WTC11 (cell line): ENCODE data around the gene C5orf24. TPM values are rescaled to one million over a fixed set of nuclear protein-coding genes. Genes with fewer than 3 reads are reported as not detected.

Experiments
- ATAC-seq: fragments of 200-7000 bp; cut with Tn5 transposase; 2 replicates; pipeline ENCODE4 v1.10.0; 2021; ENCODE audit warnings: mild to moderate bottlenecking, moderate library complexity
- CTCF ChIA-PET: fragments of 300-600 bp; sonication (Branson Sonifier 250); formaldehyde crosslinking; loops from one replicate; lab custom pipeline; 2021; ENCODE audit warnings: antibody characterized with exemption; lab: Charles Lee
- POLR2A ChIA-PET: fragments of 350-600 bp; sonication (Branson Sonifier 250); formaldehyde crosslinking; loops from one replicate; lab custom pipeline; 2021; ENCODE audit warnings: antibody characterized with exemption; lab: Charles Lee
- DNase-seq: peaks from one replicate; pipeline ENCODE4 v3.0.0; 2021; ENCODE audit warnings: low spot score
- H3K27ac Mint-ChIP-seq: 2 replicates; pipeline ENCODE4 v1.8.0; 2021; ENCODE audit warnings: mixed read lengths
- H3K27me3 Mint-ChIP-seq: 2 replicates; pipeline ENCODE4 v1.8.0; 2021; ENCODE audit warnings: low read depth, mild to moderate bottlenecking, moderate library complexity, mixed read lengths
- H3K36me3 Mint-ChIP-seq: 2 replicates; pipeline ENCODE4 v1.8.0; 2021; ENCODE audit warnings: mixed read lengths
- H3K4me1 Mint-ChIP-seq: 2 replicates; pipeline ENCODE4 v1.8.0; 2022; ENCODE audit warnings: mixed read lengths
- H3K4me3 Mint-ChIP-seq: 2 replicates; pipeline ENCODE4 v1.8.0; 2021; ENCODE audit warnings: mild to moderate bottlenecking, moderate library complexity, mixed read lengths
- H3K9me3 Mint-ChIP-seq: 2 replicates; pipeline ENCODE4 v1.8.0; 2021; ENCODE audit warnings: mixed read lengths
- EMX1 ChIP-seq: fragments of 250-450 bp; sonication (Bioruptor Pico); IDR thresholded peaks from 2 replicates; pipeline ENCODE4 v1.8.0; 2021; ENCODE audit warnings: mild to moderate bottlenecking
- ESRRA ChIP-seq: sonication (generic); formaldehyde crosslinking; IDR thresholded peaks from 2 replicates; pipeline ENCODE4 v1.8.1; 2022; ENCODE audit warnings: mild to moderate bottlenecking, missing genetic modification reagents, borderline replicate concordance
- ETV6 ChIP-seq: sonication (generic); formaldehyde crosslinking; IDR thresholded peaks from 2 replicates; pipeline ENCODE4 v1.8.1; 2022; ENCODE audit warnings: mild to moderate bottlenecking, missing genetic modification reagents
- JAZF1 ChIP-seq: fragments of 250-450 bp; sonication (Bioruptor Pico); IDR thresholded peaks from 2 replicates; pipeline ENCODE4 v1.9.0; 2021; ENCODE audit warnings: moderate library complexity, mild to moderate bottlenecking, inconsistent platforms
- MYBL2 ChIP-seq: sonication (generic); formaldehyde crosslinking; IDR thresholded peaks from 2 replicates; pipeline ENCODE4 v1.8.1; 2023; ENCODE audit warnings: mild to moderate bottlenecking, moderate library complexity, missing genetic modification reagents
- NR2C2 ChIP-seq: sonication (generic); formaldehyde crosslinking; IDR thresholded peaks from 2 replicates; pipeline ENCODE4 v1.8.0; 2022; ENCODE audit warnings: mild to moderate bottlenecking, missing genetic modification reagents
- TCF7 ChIP-seq: sonication (generic); formaldehyde crosslinking; IDR thresholded peaks from 2 replicates; pipeline ENCODE4 v1.8.0; 2022; ENCODE audit warnings: mild to moderate bottlenecking, low read depth, missing genetic modification reagents, moderate library complexity
- TEAD1 ChIP-seq: sonication (generic); formaldehyde crosslinking; IDR thresholded peaks from 2 replicates; pipeline ENCODE4 v1.8.0; 2022; ENCODE audit warnings: mild to moderate bottlenecking, missing genetic modification reagents
- TEAD4 ChIP-seq: sonication (generic); formaldehyde crosslinking; IDR thresholded peaks from 2 replicates; pipeline ENCODE4 v1.8.0; 2022; ENCODE audit warnings: mild to moderate bottlenecking, missing genetic modification reagents
- ZBTB21 ChIP-seq: sonication (generic); formaldehyde crosslinking; IDR thresholded peaks from 2 replicates; pipeline ENCODE4 v1.8.1; 2023; ENCODE audit warnings: mild to moderate bottlenecking, missing genetic modification reagents, borderline replicate concordance
- ZNF121 ChIP-seq: sonication (generic); formaldehyde crosslinking; IDR thresholded peaks from 2 replicates; pipeline ENCODE4 v1.8.0; 2023; ENCODE audit warnings: missing genetic modification reagents
- ZNF416 ChIP-seq: fragments of 250-450 bp; sonication (Bioruptor Pico); IDR thresholded peaks from 2 replicates; pipeline ENCODE4 v1.9.0; 2021; ENCODE audit warnings: mild to moderate bottlenecking, inconsistent platforms
- total RNA-seq: library from RNA; stranded (reverse); gene quantifications from 3 replicates; pipeline ENCODE4 v1.2.3, GENCODE V29; 2021
- TF ChIP-seq, protein P1 (sequence below): sonication (generic); formaldehyde crosslinking; IDR thresholded peaks from 2 replicates; pipeline ENCODE4 v1.8.1; 2022; ENCODE audit warnings: low read depth, missing genetic modification reagents, borderline replicate concordance
- TF ChIP-seq, protein P2 (sequence below): sonication (generic); formaldehyde crosslinking; IDR thresholded peaks from 2 replicates; pipeline ENCODE4 v1.8.0; 2022; ENCODE audit warnings: mild to moderate bottlenecking, missing genetic modification reagents
- TF ChIP-seq, protein P3 (sequence below): sonication (generic); formaldehyde crosslinking; IDR thresholded peaks from 2 replicates; pipeline ENCODE4 v1.8.1; 2023; ENCODE audit warnings: mild to moderate bottlenecking, missing genetic modification reagents, moderate library complexity
- TF ChIP-seq, protein P4 (sequence below): sonication (generic); formaldehyde crosslinking; conservative IDR thresholded peaks from 2 replicates; pipeline ENCODE4 v1.8.1; 2023; ENCODE audit warnings: mild to moderate bottlenecking, low read depth, missing genetic modification reagents, moderate library complexity
- TF ChIP-seq, protein P5 (sequence below): sonication (generic); formaldehyde crosslinking; IDR thresholded peaks from 2 replicates; pipeline ENCODE4 v1.8.0; 2023; ENCODE audit warnings: missing genetic modification reagents
- TF ChIP-seq, protein P6 (sequence below): sonication (generic); formaldehyde crosslinking; IDR thresholded peaks from 2 replicates; pipeline ENCODE4 v1.8.0; 2022; ENCODE audit warnings: mild to moderate bottlenecking, missing genetic modification reagents

The C5orf24 gene
- total RNA-seq, 1 experiment from 2014 or later: 15.7 TPM

DNA sequence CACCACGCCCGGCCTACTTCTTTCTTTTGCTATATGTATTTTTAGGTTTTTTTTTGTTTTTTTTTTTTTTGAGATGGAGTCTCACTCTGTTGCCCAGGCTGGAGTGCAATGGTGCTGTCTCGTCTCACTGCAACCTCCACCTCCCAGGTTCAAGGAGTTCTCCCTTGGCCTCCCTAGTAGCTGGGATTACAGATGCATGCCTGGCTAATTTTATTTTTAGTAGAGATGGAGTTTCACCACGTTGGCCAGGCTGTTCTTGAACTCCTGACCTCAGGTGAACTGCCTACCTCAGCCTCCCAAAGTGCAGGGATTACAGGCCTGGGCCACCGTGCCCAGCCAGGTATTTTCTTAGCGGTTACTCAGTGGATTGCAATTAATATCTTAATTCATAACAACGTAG lies 23.9 kb upstream of the C5orf24 start:
- DNase-seq: no peak
- ChIA-PET CTCF (no interaction called here), POLR2A (no interaction called here)
- Mint-ChIP-seq H3K27me3 (no peaks in the 10 kb centered on the region), H3K4me1 (no peaks in the 10 kb centered on the region), H3K36me3 (peaks cover 61% of the 10 kb centered on the region), H3K4me3 (no peak overlapping the region), H3K27ac (no peak overlapping the region), H3K9me3 (no peaks in the 10 kb centered on the region)
- no peak for TF ChIP-seq ZNF121 (CRISPR knock-in tag)
- TF ChIP-seq, protein P1, sequence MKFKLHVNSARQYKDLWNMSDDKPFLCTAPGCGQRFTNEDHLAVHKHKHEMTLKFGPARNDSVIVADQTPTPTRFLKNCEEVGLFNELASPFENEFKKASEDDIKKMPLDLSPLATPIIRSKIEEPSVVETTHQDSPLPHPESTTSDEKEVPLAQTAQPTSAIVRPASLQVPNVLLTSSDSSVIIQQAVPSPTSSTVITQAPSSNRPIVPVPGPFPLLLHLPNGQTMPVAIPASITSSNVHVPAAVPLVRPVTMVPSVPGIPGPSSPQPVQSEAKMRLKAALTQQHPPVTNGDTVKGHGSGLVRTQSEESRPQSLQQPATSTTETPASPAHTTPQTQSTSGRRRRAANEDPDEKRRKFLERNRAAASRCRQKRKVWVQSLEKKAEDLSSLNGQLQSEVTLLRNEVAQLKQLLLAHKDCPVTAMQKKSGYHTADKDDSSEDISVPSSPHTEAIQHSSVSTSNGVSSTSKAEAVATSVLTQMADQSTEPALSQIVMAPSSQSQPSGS (CRISPR knock-in tag): no peak
- no peak for TF ChIP-seq ESRRA (CRISPR knock-in tag)
- no peak for TF ChIP-seq TCF7
- TF ChIP-seq ZBTB21: no peak
- TF ChIP-seq JAZF1 (CRISPR knock-in tag): no peak
- ATAC-seq: no peak

DNA sequence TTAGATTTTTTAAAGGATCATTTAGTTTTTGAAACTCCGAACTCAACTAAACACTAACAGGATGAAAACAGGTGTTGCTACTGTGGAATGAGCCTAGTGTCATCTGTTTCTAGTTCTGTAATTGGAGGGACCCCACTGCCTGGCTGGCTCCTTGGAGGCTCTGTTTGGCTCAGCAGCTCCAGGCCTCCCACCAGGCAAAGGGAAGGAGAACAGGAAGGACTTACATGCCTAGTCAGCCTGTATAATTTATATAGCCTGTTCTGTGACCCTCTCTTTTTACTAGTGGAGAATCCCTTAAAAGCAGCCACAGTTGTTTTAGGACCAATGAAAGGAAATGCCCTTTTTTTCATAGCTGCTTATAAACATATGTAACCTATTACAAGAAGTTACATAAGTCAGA lies 21.1 kb upstream of the C5orf24 start:
- H3K9me3 Mint-ChIP-seq: no peaks in the 10 kb centered on the region
- no peaks in the 10 kb centered on the region for H3K4me1 Mint-ChIP-seq
- CTCF ChIA-PET: interaction anchor here (1.4 kb wide), 1 partner anchor 80 kb away, joined by 3 read pairs; no protein-coding TSS in a partner anchor
- H3K27me3 Mint-ChIP-seq: no peaks in the 10 kb centered on the region
- TF ChIP-seq EMX1 (CRISPR knock-in tag) (no peak), MYBL2 (CRISPR knock-in tag) (no peak), TEAD1 (CRISPR knock-in tag) (no peak), ETV6 (CRISPR knock-in tag) (no peak), TCF7 (no peak), ZNF416 (CRISPR knock-in tag) (no peak), NR2C2 (CRISPR knock-in tag) (no peak), TEAD4 (CRISPR knock-in tag) (no peak), ZBTB21 (no peak)
- TF ChIP-seq, protein P2, sequence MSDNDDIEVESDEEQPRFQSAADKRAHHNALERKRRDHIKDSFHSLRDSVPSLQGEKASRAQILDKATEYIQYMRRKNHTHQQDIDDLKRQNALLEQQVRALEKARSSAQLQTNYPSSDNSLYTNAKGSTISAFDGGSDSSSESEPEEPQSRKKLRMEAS (CRISPR knock-in tag): no peak
- TF ChIP-seq, protein P3, sequence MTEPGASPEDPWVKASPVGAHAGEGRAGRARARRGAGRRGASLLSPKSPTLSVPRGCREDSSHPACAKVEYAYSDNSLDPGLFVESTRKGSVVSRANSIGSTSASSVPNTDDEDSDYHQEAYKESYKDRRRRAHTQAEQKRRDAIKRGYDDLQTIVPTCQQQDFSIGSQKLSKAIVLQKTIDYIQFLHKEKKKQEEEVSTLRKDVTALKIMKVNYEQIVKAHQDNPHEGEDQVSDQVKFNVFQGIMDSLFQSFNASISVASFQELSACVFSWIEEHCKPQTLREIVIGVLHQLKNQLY: no peak
- TF ChIP-seq, protein P4, sequence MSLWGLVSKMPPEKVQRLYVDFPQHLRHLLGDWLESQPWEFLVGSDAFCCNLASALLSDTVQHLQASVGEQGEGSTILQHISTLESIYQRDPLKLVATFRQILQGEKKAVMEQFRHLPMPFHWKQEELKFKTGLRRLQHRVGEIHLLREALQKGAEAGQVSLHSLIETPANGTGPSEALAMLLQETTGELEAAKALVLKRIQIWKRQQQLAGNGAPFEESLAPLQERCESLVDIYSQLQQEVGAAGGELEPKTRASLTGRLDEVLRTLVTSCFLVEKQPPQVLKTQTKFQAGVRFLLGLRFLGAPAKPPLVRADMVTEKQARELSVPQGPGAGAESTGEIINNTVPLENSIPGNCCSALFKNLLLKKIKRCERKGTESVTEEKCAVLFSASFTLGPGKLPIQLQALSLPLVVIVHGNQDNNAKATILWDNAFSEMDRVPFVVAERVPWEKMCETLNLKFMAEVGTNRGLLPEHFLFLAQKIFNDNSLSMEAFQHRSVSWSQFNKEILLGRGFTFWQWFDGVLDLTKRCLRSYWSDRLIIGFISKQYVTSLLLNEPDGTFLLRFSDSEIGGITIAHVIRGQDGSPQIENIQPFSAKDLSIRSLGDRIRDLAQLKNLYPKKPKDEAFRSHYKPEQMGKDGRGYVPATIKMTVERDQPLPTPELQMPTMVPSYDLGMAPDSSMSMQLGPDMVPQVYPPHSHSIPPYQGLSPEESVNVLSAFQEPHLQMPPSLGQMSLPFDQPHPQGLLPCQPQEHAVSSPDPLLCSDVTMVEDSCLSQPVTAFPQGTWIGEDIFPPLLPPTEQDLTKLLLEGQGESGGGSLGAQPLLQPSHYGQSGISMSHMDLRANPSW (CRISPR knock-in tag): no peak
- TF ChIP-seq, protein P5, sequence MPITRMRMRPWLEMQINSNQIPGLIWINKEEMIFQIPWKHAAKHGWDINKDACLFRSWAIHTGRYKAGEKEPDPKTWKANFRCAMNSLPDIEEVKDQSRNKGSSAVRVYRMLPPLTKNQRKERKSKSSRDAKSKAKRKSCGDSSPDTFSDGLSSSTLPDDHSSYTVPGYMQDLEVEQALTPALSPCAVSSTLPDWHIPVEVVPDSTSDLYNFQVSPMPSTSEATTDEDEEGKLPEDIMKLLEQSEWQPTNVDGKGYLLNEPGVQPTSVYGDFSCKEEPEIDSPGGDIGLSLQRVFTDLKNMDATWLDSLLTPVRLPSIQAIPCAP: no peak
- TF ChIP-seq, protein P6, sequence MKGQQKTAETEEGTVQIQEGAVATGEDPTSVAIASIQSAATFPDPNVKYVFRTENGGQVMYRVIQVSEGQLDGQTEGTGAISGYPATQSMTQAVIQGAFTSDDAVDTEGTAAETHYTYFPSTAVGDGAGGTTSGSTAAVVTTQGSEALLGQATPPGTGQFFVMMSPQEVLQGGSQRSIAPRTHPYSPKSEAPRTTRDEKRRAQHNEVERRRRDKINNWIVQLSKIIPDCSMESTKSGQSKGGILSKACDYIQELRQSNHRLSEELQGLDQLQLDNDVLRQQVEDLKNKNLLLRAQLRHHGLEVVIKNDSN (CRISPR knock-in tag): no peak
- TF ChIP-seq, all 79 proteins: peak for 0
- Mint-ChIP-seq H3K36me3 (peaks cover 56% of the 10 kb centered on the region), H3K4me3 (no peak overlapping the region), H3K27ac (no peak overlapping the region)
- DNase-seq (no peak), ATAC-seq (no peak)
- POLR2A ChIA-PET: no interaction called here
